ENCODE results near the gene IL17F.
A peak's percentile ranks its signal among the peaks of the same experiment; 100 is the strongest.

Gene IL17F

DNA sequence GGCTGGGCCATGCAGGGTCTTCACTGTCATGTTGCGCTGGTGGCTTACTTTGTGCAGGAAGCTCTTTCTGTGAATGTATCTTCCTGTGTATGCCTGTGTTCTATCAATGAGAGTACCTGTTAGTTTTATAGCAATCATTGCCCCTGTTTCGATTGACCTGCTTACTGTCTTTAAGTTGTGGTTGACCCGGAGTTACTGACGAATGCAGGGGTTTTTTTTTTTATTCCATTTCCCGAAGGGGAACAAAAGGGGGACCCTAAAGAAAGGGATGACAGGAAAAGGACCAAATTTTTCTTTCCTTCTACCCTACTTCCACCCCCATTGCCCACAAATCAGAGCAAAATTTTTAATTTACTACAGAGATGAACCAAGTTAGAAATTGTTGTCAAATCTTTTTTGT, at the start of gene IL17F:
Gene IL17F (minus strand): TSS at position 101 of the 400 bp plus-strand sequence. CDS start 71 bp downstream, at position 30.
- no peak for DNase-seq (ENCODE audit: low read depth)

DNA sequence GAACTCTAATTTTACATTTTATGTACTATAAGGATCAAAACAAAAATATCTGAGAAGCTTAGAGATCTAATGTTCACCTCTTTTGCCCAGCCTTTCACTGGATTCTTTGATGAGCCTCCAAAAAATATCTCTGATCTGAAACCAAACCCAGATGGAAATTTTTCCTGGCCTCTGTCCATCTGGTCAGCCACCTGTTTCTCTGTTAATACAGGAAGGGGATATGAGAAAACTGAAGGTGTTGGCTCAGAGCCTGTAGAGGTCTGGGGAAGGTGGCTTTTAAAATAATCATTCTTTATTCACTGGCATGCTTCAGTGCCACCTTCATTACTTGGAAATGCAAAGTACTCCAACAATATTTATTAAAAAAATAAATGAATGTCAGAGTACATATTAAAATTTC, 48.8 kb upstream of the IL17F start:
- DNase-seq (ENCODE audit: low read depth): no peak

DNA sequence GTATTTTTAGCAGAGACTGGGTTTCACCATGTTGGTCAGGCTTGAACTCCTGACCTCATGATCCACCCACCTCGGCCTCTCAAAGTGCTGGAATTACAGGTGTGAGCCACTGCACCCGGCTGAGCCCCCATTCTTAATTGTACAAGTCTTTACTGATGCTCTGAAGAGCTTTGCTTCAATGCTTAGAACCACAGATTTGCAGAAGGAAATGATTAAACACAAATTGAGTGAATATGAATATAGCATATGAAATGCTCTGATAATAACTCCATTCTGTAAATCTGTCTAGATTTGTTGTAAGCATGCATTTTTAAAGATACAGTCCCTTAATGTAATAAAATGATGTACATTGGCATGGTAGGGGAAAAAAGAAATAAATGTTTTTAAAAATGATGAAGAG, 44.5 kb upstream of the IL17F start:
- DNase-seq (ENCODE audit: low read depth): no peak

DNA sequence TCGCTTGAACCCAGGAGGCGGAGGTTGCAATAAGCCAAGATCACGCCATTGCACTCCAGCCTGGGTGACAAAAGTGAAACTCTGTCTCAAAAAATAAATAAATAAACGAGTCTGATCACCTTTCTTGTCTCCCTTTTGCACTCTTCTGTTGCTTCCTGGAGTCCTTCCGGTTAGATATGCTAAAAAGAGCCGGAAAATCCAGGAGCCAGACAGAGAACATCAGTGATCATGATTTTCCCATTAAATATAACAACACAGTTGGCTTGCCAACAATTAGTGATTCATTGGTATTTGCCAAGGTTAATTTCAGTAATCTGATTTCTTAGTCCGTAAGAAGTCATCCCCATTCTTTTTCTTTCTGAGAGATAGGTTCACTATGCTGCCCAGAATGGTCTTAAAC, 43.9 kb upstream of the IL17F start:
- no peak for DNase-seq (ENCODE audit: low read depth)

DNA sequence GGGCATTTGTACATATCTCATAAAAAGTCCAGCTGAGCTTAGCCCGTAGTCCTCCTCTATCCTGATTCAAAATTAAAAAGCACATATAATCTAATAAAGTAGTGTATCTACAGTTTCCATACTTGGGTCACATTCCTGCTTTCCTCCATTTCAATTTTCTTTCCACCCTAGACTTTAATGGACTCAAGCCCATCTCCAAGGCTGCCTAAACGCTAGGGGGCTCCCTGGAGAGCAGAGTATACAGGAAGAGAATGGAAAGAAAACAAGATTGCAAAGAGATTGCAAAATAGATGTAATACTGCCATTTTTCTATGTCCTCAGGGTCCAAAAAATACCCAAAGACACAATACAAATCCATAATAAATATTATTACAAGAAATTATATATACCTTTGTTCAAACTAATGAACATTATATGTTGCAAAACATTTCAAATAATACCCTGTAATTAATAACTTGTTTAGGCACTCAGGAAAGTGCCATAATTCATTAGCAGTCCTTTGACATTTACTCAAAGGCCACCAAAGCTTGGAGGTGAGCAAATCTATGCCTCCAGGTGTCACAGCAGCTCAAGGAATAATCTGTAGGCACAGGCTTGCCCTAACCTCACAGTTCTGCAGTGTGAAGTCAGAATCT, 42.6 kb upstream of the IL17F start:
- peak; percentile 45 for DNase-seq (ENCODE audit: low read depth)

DNA sequence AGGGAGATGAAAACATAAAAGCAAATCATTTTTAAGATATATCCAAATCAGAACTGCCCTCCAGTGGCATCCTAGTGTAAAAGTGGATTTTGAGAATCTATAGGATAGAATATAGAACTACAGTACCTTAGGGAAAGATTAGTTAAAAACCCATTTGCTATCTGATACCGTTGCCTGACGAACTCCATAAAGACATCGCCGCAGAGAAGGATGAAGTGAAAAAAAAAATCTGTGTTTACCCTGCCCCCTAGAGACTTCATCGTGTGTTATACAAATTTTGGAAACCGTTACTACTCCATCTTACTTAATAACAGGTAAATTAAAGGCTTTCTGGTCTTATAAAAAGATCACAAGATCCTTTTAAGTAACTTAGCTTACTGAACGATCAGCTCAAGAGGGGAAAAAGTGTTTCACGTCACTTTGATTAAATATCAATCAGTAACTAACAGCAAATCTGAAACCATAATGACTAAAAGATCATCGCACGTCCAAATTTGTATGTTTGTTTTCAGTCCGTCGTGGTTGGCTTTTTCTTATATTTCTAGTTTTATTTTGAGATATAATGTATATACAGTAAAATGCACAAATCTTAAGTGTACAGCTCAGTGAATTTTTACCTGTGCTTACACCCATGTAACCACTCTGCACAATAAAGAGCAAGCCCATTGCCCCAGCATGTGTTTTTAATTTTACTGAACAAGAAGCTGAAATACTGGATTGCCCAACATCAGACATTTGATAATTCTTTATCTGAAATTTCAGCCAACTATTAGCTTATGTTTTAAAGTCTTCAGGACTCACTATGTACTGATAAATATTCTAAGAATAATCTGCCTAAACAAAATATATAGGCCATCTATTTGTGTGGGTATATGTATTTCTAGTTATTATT, 41.1 kb upstream of the IL17F start:
- DNase-seq (ENCODE audit: low read depth): no peak

DNA sequence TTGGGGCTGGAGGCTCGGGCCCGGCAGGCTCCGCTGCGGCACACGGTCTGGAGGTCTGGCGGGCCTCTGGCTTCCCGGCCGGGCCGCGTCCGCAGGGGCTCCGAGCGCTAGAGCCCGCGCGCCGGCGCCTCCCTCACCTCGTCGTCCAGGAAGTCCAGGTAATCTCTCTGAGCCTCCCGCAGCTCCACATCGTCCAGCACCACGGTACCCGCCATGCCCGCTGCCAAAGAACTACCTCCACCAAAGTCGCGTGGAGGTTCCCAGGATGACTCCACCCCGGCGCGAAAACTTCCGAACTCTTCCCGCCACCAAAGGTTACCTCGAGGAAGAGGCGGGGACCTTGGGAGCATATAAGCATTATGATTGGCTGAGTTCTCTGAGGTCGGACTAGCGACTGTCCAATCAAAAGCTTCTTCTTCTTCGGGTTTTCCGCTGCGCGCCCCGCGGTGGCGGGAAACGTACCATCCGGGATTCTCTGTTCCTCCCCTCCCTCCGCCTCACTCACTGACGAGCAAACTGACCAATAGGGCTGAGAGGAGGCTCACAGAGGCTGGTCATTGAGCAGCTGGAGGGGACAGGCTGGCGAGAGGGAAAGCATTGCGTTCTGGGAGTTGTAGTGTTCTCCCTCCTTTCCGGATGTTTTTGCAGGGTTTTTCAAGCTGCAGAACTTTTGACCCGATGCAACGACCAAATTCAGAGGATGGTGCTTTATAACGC, 40.3 kb upstream of the IL17F start, which contains the start of gene MCM3:
Gene MCM3 (minus strand): TSS at position 283 of the 717 bp plus-strand sequence. CDS start 68 bp downstream, at position 215.
- DNase-seq (ENCODE audit: low read depth): peak; percentile 87

DNA sequence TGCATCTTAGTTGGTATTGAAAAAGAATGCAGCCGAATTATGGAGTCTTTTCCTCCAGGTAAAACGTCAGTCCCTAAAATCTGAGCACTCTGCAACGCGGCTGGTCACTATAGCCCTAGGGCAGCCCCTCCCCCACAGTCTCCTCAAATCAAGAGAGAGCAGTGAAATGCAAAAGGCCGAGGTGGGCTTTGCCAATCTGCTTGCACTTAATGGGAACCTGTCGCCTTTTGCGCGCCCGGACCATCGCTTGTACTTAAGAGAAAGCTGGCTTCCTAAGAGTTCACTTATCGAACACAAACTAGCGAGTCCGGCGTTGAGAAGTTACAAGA, 39.8 kb upstream of the IL17F start:
- DNase-seq (ENCODE audit: low read depth): no peak

DNA sequence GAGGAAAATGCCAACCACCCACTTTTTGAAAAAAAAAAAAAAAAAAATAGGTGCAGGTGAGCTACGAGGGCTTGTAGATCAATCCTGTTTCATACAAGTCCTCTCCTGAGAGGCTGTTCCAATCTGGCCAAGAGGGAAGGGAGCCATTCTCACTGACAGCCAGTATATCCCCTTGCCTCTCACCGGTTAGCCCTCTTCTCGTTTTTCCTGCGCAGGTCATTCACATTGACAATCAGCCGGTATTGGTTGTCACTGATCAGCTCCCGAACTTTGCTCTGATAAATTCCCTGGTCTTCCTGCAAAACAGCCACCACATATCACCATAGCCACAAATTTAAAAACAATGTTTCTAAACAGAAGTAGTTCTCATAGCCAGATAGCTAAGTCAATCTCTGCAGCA, 38.8 kb upstream of the IL17F start:
- DNase-seq (ENCODE audit: low read depth): no peak

DNA sequence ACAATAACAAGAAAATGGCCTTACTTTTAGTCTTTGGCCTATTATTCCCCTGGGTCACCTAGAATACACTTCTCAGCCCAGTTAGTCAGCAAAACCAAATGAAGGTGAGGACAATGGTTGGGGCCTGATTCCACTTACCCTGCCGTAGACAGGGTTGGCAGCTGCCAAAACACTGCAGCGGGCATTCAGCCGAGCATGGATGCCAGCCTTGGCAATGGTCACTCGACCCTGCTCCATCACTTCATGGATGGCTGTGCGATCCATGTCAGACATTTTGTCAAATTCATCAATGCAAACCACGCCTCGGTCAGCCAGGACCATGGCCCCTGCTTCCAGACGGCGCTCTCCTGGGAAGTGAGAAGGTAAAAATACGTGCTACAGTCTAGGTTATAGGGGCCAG, 31.8 kb upstream of the IL17F start:
- DNase-seq (ENCODE audit: low read depth): no peak

DNA sequence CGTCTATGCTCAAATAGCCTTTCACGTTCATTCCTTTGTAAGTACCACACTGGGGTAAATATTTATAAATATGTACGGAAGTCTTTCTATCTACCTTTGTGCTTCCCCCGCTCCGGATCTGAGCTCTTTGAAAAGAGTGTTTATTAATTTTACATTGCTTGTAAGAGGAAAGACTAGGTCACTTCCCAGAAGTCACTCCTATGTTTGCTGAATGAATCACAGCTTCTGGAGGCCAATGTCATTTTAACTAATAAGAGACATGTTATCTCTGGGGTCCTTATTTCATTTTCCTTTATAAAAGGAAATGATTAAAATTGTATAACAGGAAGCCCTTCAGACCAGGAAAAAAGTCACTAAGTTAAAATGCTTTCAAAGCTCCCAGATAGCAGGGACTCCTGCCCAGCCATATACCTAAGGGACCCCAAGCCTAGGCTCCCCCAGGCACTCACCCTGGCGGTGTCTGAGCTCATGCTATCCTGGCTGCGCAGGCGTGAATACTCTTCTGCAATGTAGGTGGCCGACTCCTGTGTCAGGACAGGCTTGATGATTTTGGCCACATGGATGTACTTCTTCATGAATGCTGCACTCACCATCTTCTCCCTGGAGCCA, 27.7 kb upstream of the IL17F start:
- DNase-seq (ENCODE audit: low read depth): no peak

DNA sequence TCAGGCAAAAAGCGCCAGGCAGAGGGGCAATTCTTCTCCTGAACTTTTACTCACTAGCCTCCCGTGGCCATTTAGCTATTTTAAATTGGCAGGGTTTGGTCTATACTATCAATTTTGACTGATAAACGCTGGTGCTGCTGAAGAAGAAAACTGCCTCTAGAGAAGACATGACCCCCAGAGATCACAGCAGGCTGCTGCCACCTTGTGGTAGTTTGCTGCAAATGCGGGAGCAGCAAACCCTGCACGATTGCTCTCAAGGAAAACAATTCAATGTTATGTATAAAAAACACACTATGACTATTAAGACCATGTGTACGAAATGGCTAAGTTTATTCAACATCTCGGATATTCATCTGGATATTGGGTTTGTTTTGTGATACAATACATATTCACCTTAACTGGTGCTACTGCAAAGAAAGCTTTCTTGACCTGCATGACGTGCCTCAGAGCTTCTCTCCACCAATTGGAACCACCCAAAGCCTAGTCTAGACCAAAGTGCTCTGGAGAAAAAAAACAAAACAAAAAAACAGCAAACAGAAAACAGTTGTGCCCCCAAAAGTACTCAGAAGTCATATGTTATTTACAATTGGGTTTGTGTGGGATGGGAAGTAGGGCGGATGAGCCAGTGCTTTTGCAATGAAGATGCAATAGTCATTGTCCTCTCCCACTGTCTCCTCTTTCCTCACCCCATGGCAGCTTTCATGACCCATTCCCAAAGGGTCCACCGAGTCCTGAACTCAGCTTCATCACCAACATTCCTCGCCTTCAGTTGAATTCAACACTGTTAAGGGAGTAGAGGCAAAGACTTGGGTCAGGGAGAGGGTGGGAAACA, 19.6 kb upstream of the IL17F start:
- DNase-seq (ENCODE audit: low read depth): peak; percentile 51

DNA sequence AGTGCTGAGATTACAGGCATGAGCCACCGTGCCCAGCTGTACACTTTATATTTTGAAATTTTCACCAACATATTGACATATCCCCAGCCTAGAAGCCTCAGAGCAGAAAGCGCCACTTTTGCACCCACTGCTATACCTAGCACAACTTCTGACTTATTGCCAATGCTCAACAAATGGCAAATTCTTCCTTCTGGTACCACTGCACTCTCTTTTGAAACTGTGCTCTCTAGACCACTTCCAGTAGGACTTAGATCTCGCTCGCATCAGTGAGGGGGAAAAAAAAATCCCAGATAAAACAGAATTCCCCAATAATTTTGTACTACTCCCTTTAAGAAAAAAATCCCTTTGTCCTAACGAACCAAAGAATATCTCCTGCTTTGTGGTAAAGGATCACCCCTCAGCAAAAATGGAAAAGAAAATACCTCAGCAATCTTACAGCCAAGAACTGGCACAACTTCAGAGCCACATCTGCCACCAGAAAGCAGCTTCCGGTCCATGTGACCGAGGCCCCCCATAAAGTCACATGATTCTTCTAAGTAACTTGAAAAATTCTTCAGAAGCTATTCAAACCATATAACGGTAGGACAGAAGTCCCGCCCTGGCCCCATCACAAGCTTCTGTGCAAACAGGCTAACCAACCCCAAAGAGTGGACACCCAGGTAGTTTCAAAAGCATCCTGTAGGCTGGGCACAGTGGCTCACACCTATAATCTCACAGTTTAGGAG, 18.5 kb upstream of the IL17F start:
- DNase-seq (ENCODE audit: low read depth): no peak

DNA sequence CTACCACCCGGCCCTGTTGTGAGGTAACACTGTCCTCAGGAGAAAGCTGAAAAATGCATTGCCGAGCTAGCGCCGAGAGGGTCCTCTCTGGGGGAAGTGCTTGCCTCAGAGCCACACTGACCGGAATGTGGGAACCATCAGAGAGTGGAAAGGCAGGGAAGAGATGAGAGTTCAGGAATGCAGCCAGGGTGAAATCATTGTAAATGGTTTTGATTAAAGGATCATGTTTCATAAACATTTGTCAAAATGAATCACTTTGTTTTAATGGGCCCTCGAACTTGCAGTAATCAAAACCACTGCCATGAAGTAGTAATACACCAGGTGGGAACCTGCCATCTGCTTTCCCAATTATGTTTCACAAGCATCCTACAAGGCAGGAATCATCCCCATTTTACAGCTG, 16.9 kb upstream of the IL17F start:
- no peak for DNase-seq (ENCODE audit: low read depth)

DNA sequence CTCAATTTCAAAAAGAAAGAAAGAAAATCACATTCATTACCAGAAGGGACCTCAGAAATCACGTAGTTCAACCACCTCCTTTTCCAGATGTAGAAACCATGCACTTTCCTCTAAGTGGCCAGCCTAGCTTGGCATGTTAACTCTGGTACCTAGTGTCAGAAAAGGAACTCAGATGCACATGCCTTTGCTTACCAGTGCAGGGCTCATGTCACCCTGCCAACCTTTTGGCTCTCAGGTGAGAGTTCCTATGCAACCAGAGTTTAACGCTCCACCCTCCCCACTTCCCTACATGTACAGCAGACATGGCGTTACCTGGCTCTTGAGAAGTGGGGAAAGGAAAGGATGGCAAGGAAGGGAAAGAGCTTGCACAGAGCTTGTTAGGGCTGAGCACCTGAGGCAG, 16.3 kb upstream of the IL17F start:
- DNase-seq (ENCODE audit: low read depth): no peak

DNA sequence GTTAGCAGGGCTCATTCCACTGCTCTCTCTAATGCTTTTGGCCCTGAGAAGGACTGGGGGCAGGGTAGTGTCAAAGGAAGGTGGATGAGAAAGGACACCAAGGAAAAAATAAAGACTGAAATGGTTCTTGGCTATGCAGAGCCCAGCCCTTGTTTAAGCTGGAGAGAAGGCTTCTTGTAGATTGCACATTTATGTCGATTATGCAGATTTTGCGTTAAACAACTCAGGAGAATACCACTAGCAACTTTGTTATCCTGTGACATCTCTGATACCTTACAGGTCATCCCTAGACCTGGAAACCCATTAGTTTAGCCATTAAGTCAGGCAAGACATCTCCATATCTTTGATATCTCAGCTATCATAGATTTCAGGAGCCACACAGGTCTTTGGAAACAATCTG, 11.1 kb upstream of the IL17F start:
- DNase-seq (ENCODE audit: low read depth): no peak

DNA sequence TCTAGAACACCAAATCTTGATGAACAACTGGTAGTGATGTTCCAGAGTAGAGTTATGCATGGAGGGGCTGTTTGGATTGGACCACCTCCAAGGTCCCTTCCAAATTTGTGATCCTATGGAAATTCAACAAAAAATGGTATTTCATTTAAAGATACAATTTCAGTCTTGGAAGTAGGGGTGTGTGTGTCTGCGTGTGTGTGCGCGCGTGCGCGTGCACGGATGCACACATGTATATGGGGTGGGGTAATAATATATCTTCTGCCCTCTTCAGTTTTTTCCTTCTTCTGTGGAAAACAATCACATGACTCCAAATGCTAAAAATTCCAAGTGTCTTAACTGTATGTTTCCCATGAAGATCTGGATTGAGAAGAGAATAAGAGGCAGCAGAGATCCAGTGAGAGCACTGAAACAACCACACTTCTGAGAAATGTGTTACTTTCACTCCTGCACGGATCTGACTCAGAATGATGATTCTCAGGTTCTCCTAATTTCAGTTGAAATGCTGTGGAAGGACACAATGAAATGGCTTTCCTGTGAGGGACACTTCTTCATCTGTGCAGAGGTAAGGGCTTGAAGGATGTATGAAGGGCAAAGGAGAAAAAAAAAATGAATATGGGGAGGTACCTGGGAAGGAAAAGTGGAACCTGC, 10.6 kb upstream of the IL17F start:
- no peak for DNase-seq (ENCODE audit: low read depth)

DNA sequence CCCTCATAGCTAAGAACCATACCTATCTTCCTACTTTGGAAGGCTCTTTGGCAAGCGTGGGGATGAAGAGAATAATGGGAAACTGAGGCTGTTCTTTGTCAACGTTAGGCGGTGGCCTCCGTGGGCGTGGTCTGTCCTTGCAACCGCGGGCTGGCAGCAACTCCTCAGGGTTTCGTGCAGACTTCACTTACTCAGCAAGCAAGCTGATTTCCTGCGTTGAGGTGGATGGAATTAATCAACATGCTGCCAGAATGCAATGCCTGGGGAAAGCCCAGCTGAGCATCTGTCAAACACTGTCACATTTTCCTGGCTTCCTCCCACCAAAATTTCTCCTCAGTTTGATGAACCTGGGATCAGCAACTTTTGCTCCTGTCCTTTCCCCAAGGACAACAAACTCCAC, 9.2 kb upstream of the IL17F start:
- DNase-seq (ENCODE audit: low read depth): no peak

DNA sequence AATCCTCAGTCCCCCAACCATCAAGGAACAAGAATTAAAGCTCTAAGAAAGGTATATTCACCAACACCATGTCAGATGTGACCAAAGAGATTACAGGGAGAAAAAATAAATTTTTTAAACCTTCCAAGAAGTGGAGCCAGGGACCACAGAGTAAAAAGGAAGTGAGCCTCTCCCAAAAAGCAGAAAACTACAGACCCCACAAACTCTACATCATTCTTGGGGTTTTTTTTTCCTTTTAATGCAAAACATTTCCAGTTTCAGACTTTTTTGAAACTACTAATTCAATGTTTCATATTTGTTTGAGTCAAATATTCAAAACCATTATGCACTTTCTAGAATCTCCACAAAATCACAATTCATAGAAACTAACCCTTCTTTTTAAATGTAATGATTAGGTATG, 6.8 kb upstream of the IL17F start:
- DNase-seq (ENCODE audit: low read depth): no peak

DNA sequence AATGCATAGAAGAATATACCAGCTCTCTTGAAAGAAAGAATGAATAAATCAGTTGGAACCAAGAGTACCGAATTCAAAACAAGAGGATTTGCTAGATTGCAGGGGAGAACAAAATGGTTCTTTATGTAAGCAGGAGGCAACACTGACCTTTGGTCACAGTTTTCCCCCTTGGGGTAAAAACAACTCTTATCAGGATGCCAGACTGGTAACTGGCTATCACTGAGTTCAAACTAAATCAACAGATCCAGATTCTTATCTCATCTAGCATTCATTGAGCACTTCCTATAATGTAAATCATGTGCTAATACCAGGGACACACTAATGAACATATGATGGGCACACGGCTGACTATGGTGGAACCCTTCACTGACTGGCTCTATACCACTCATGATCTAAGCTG, 4.8 kb upstream of the IL17F start:
- DNase-seq (ENCODE audit: low read depth): no peak

DNA sequence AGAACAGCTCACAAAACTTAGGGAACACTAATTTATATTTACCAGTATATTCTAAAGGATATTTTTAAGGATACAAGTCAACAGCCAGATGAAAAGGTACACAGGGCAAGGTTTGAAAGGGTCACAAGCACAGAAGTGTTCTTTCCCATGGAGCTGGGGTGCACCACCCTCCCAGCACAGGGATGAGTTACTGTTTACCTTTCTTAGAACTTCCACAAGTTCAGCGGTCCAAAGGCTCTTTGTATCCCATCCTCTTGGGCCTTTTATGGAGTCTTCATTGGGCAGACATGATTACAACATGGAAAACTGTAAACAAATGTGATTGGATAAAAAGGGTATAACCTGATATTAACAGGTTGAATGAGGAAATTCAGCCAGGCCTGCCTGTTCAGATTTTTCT, 1.1 kb upstream of the IL17F start:
- no peak for DNase-seq (ENCODE audit: low read depth)

All from stimulated activated CD4-positive, alpha-beta T cell treated with anti-CD3 and anti-CD28 coated beads, Interleukin-2, amount 100 ng/mL, for 4 hours (primary cell).